CD4-positive, alpha-beta T cell treated with Interleukin-1 beta for 1 hour (primary cell): ENCODE data around the gene SBNO2.

Experiments used
- DNase-seq, 2 donors: peaks; one replicate each; pipeline ENCODE4 v3.0.0-alpha.2; 2020 to 2022

Gene SBNO2

DNA sequence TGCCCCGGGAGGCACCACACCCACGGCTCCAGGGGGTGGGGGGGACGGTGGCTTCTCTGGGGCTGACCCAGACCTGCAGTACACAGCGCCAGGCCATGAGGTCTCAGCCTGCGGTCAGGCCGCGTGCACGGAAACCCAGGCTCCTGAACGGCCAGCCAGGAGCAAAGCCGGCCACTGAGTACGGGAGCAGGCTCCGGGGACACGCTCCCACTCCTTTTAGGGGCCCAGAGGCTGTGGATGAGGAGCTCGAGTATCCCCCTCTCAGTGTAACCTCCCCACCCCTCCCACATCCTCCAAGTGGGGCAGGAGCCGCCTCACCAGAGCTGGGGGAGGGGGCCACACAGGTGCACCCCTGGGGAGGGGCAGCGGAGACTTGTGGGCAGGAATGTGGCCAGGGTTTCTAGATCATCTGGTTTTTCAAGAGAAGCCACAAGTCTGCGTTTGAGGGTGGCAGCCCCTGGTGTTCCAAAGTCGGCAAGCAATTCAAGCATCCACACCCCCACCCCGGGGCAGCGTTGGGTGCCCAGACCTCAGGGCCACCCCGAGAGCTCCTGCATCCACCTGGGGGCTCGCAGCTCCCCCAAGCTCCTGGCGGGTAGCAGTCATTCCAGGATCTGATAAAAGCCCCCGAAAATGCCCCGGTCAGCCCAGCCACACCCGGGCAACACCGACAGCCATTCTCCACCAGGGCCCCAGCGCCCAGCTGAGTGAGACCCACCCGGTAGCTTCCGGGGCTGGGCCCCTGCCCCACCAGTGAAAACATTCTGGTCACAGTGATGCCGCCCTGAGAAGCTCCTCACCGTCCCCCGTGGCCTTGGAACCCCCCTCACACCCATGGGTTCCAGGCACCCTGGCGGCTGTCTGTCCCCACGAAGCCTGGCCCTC, 6.1 kb downstream of the SBNO2 start:
- no peak for DNase-seq

DNA sequence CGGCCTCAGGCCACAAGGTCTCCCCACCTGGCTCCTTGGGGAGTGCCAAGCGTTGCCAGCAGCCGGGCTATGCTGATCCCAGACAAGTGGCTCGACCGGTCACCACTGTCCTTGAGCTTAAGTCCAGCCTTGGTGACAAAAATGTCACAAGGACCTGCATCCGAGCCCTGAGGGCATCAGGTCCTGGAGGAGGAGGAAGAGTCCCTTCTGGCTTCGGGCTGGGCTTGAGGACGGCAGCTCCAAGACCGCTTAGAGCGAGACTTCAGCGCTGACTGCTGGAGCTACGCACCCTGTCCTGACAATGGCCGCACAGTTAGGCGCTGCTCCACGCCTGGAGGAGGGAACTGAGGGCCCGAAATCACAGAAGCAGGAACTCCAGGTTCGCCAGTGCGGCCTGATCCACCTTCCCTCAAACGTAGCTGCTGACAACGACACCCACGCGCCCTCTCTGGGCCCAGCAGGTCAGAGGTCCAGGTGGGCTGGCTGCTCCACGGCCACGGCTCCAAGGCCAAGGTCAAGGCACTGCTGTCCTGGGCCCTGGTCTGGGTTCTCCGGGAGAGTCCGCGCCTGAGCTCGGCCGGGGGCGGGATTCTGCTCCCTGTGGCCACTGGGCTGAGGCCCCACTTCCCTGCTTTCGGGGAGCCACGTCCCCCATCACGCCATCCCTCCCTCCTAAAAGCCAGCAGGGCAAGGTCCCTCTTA, 7.0 kb downstream of the SBNO2 start:
- DNase-seq, result no peak

DNA sequence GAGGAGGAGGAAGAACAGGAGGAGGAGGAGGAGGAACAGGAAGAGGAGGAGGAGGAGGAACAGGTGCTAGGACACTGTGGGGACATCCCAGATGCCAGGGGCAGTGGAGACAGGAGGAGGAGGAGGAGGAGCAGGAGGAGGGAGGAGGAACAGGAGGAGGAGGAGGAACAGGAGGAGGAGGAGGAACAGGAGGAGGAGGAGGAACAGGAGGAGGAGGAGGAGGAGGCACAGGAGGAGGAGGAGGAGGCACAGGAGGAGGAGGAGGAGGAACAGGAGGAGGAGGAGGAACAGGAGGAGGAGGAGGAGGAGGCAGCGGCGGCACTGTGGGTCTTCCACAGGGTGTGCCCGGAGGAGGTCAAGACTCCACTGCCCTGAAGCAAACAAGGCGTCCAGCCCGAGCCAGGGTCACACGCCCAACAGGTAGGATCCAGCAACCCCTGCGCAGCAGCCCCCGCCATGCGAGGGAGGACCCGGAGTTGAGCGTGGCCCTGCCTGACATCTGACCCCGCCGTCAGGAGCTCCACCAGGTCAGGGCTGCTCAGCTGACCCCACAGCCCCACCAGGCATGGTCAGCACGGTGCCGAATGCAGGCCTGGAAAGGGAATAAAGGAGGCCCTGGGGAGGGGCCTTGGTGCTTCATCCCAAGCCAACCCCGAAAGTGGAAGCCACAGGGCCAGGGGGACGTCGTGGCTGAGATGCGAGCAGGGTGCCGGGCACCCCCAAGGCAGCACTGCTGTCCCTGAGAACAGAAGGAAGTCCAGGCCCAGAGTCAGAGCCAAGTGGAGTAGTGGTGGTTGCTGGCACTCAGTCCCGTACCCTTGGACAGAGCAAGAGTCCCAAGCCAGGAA, 9.2 kb downstream of the SBNO2 start:
- no peak for DNase-seq

DNA sequence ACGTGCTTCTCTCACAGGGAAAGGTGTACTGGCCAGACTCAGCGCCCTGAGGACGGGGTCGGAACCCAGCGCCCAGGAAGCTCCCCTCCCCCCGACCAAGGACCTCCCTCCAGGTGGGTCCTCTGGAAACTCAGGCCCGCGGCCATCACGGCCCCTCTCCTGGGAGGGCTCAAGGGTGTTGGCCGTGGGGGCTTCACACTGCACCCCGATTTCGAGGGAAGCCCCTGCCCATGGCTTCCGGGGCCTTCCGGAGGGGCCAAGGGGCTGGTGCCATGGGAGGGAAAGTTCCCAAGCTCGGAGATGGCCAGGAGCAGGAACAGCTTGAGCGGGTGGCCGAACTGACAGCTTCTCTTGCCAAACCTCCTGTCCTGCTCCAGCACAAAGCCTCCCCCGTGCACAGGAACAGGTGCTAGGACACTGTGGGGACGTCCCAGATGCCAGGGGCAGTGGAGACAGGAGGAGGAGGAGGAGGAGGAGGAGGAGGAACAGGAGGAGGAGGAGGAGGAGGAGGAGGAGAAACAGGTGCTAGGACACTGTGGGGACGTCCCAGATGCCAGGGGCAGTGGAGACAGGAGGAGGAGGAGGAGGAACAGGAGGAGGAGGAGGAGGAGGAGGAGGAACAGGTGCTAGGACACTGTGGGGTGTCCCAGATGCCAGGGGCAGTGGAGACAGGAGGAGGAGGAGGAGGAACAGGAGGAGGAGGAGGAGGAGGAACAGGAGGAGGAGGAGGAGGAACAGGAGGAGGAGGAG, 10.0 kb downstream of the SBNO2 start:
- DNase-seq, result no peak

DNA sequence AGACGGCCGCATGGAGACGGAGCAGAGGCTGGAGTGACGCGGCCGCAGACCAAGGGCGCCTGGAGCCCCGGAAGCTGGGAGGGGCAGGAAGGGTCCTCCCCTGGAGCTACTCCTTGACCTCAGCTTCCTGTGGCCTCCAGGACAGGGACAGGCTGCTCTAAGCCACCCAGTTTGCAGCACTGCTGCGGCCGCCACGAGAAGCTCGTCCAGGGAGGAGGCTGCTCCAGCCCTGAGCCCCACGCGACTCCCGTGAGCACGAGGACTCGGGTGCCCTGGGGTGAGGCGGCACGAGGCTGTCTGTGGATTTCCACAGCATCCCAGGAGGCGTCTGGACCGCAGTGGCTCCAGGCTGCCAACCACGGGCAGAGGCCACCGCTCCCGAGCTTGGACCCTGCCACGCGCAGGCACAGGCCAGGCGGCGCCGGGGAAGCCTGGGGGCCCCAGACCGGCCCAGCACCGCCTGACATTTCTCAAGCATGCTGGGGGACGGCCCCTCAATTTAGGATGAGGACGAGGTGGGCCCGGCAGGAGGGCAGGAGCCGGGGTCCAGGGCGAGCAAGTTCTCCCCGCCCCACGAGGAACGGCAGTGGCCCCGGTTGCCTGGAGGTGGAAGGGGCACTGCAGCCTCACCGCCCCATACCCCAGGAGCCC, 10.7 kb downstream of the SBNO2 start:
- no peak for DNase-seq

DNA sequence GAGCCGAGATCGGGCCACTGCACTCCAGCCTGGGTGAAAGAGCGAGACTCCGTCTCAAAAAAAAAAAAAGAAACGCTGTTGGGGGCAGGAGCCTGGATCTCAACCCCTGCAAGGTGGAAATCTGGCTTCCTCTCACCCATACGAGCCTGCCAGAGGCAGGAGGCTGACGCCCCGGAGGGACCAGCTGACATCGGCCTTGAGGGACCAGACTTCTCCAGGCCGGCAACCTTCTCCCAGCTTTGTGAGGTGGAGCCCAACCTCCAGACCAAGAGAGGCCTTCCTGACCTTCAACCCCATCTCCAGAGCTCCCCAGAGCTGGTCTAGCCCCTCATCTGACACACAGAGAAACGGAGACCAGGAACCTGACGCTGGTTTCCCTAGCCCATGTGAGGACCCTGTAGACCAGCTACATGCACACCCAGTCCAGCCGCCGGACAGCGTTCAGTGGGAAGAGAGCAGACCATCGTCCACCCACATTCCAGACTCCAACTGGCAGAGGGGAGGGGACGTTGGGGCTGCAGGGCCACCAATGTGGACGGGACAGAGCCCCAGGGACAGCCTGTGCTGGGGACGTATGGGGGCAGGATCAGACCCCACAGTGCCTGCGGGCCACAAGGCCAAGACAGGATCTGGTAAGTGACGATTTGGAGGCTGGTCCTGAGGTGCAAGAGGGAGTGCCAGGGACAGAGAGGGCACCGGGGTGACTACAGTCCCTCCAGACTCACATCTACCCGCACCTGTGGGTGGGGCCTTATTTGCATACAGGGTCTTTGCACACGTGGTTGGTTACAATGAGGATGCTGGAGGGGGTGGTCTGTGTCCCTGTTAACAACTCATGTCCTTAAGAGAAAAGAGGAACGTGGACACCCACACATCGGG, 11.4 kb downstream of the SBNO2 start:
- DNase-seq, result no peak

DNA sequence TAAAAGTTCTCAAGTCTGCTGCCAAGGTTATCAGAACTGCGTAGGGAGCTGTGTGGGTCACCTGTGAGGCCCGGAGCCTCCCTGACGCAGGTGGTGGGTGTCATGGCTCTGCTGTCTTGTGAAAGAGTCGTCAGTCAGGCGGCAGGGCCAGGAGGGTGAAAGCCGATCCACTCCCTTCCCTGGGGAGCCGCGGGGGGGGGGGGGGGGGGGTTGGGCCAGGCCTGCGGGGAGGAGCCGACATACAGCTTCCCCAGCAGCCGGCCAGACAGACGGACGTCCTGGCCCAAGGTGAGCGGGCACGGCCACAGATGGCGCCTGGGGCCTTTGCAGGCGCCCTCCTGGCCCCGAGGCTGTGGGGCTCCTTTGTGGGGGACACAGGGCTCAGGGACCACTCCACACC, 12.4 kb downstream of the SBNO2 start:
- no peak for DNase-seq

DNA sequence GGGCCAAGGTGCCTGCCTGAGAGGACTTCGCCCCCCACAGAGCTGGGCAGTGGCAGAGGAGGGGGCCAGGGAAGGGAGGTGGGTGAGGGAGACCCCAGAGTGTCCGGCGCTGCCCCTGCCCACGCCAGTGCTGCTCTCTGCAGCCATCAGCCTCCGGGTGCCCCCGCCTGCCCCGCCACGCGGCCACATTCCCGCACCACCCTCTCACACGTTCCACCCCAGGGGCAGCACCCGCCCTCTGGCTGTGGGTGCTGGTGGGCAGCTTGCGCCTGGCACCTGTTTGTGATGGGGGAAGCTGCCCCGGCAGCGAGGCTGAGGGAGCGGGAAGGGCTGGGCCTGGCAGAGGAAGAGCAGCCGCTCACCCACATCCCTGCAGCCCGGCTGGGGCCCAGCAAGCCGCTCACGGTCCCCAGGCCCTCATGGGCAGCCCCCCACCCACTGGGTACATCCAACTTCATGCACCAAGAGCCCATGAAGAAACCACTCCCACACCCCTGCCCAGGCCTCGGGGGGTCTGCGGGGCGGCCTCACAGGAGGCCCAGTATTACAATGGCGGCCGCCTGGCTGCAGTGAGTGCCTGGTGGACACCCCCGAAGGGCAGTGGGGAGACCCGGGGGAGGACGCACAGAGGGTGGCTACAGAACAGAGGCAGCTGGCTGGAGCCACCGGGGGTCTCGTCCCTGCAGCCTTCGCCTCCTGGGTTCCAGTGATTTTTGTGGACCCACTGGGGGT, 14.0 kb downstream of the SBNO2 start:
- DNase-seq, result no peak

DNA sequence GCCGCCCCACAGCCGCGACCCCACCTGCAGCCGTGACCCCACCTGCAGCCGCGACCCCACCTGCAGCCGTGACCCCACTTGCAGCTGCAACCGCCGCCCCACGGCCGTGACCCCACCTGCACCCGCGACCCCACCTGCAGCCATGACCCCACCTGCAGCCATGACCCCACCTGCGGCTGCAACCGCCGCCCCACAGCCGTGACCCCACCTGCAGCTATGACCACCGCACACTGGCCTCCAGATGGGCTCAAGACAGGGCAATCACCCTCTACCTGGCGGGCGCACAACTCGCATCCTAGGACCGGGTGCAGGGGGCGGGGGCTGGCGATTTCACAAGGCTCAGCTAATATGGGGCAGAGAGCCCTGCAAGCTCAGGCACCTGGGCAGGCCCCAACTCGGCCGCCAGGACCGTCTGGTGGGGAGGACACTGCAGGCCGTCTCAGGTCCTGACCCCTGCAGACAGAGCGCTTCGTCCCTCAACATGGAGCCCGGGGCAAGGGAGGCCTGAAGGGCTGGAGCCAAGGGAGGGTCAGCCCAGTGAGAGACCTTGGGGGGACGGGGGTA, 15.1 kb downstream of the SBNO2 start:
- no peak for DNase-seq

DNA sequence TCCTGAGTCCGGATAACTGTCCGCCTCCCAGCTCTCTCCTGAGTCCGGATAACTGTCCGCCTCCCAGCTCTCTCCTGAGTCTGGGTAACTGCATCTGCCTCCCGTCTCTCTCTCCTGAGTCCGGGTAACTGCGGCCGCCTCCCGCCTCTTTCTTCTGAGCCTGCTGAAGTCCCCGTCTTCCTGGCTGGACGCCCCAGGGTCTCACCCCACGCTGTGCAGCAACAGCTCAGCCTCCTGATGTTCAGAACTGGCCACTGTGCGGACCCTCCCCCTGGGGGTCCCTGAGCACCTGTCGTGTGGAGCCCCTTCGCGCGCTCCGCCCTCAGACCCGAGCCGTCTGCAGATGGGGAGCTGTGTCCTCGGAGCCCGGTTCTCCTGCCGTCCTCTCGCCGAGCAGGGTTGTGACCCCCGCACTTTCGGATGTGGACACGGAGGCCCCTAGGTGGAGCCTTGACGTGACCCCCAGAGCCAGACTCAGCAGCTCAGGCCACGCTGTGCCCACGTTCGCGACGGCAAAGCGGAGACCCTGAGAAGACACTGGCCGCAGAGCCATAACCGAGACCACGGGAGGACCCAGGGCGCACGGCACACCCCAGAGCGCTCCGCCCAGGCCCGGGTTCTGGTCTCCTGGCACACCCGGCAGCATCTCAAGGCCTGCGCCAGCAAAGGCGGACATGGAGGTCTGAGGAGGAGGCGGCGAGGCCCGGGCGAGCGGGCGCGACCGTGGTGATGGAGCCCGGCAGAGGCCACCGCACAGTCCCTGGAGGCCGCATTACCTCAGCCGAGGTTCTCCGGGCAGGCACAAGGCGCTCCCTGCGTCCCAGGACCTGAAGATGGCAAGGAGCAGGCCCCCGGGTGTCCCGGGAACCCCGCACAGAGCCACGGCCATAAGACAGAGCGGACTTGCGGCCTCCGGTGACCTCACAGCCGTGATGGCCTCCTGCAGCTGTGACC, 15.9 kb downstream of the SBNO2 start:
- DNase-seq, result no peak

DNA sequence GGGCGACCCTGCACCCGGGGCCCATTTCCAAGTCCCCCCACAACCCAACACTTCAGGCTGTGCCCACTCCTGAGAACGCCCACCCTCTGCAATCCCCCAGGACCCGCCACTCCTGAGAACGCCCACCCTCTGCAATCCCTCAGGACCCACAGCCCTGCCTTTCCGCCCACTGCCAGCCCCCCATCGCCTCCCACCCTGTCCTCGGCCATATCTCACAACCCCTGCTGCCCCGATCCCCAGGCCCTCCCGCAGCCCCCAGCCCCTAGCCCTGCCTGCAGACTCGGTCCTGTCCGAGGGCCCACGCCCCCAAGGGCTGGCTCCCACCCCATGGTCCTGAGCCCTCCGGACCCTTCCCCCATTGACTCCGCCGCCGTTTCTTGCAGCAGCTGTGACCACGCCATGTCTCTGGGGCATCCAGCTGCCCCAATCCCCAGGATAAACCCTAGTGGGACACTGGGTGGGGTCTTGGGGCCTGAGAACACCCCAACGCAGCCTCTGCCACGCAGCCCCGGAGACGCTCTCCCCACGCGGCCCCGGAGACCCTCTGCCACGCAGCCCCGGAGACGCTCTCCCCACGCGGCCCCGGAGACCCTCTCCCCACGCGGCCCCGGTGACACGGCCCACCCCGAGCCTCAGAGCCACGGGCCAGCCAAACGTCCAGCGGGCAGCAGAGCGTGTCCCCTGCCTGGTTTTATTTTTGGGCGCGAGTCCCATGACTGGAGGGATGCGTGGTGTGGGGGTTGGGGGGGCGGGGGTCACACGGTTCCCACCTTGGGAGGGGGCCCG, 17.0 kb downstream of the SBNO2 start:
- no peak for DNase-seq

DNA sequence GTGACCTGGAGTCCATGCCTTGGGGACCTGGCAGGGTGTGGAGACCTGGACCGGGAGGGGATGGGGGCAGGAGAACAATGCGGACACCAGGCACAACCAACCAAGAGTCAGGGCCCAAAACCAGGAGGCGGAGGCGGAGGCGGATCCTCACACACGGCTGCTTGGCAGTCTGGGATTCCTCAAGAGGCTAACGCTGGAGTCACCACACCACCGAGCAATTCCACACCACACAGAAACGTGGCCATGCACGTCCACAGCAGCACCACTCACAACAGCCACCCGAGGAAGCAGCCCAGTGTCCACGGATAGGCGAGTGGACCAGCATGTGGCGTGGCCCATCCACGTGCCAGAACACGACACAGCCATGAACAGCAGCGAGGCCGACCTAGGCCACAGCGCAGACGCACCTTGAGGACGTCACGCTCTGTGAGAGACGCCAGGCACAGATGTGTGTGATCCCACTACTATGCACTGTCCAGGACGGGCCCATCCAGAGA, 17.7 kb downstream of the SBNO2 start:
- no peak for DNase-seq

DNA sequence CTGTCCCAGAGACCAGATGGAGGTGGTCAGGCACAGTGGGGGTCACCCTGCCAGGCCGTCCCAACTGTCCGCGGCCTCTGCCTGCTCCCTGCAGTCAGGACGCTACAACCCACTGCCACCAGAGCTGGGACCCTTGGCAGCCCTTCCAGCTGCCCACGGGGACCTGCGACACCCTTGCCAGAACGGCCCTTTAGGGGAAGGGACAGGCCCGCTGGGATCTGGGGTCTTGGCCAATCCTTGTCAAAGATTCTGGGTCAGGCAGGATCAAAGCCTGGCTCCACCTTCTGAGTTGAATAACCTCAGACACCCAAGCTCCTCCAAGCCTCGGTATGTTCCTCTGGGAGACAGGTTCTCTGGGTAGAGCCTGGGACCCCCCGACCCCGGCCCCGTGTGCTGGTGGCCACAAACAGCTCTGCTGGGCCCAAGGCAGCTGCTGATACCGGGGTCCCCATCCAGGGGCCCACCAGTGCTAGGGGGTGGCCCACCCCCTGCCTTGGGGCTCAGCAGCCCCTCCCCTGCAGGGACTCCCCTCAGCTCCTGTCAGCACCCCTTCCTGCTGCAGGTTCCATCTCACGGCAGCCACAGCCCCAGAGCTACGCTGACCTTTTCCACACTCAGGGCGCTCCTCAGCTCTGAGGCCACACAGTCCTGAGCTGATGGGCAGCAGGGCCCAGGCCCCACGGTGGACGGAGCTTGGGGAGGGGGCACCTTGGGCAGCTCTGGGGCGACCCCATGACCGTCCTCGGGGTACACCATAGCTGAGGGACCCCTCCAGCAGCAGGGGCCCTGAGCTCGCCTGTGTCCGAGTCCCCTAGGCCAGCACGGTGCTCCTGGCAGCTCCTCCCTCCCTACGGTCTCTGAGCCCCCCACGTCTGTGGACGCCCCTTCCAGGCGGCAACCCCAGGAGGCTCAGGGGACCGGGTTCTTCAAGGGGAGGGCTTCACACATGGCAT, 18.4 kb downstream of the SBNO2 start:
- no peak for DNase-seq

DNA sequence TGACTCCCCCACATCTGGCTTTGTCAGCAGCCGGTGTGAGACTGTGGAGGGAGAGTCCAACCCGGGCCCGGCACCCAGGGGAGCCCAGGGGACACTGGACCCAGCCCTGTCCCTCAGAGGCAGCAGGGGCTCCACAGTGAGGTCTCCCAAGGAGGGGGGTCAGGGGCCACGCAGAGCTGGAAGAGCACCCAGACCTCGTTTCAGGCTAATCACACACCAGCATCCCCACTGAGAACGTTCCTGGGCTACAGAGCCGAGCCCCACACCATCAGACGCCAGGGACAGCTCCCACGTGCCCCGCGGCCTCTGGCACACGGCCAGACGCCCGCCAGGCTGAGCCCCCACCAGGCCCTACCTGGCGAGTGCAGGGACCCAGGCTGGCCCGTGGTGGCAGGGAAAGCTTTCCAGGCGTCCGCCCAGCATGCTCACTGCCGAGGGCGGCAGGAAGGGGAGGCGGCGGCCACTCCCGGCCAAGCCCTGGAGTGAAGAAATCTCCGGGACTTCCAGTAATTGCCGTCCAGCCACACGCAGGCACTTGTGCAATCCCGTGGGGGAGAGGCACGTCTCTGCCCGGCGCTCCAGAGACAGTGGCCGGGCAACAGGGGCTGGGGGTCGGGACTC, 19.2 kb downstream of the SBNO2 start:
- peak in 1 of 2 donors; percentile 61 for DNase-seq

DNA sequence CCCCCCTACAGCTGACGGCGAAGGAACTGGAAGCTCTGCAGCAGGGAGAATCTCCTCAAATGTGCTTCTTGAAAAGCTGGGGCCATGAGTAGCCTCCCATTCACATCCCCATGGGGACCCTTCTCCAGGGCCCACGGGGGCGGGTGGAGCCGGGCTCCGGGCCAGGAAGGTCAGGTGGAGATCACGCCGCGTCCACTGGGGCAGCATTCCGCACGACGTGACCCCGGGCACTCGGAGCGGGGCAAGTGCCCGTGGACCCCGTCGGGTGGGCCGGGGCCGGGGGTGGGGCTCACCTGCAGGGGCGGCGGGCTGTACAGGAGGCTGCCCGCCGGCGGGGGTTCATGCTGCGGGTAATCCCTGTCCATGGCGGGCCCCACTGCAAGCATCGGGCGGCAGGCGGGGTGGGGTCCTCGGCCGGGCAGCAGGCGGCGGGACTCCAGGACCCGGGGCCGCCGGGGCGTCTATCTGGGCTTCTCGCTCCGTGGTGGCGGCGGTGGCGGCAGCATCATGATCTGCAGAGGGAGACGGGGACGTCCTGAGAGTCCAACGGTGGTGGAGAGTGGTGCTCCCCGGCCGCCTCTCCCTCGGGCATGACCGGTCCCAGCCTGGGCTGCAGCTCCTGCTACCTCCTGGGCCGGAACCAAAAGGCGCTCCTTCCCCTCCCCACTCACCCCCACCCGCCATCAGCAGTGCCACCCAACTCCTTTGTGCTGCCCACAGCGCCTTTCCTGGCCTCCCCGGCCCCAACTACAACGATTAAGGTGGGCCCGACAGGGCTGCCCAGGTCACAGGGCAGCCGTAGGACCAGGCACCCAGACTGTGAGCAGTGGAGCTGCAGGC, 20.0 kb downstream of the SBNO2 start:
- DNase-seq, result no peak
